ENCODE measurements around the gene CNEP1R1.

GRCh38 chr16:50035468-50035992 lies 10.5 kb downstream of the CNEP1R1 start:
- no peak for TF ChIP-seq CTCF (IDR thresholded peaks at IDR 0.05 in 4 of 5, conservative IDR thresholded peaks at IDR 0.05 in 1 of 5)
- no peak for TF ChIP-seq POLR2A (IDR thresholded peaks at IDR 0.05)
